ENCODE results near the gene TMEM26. TPM values are rescaled to one million over a fixed set of nuclear protein-coding genes. Genes with fewer than 3 reads are reported as not detected.

Gene TMEM26
- total and polyA plus RNA-seq, 2 of the 8 experiments (the other 6 are each of a cell fraction or from before 2014, with no cell fraction given), result 1.6 to 2.8 TPM

- TF ChIP-seq RAD21 (IDR thresholded peaks at IDR 0.05 in 1 of 2, conservative IDR thresholded peaks at IDR 0.05 in 1 of 2; ENCODE audit: low read depth in 2 of 2, low read length in 2 of 2) (no peak), POU5F1 (IDR thresholded peaks at IDR 0.05; ENCODE audit: low read depth, low read length) (no peak), RBBP5 (IDR thresholded peaks at IDR 0.05; ENCODE audit: borderline replicate concordance, low read depth, low read length) (no peak)
These were observed 53.8 kb downstream of the TMEM26 start (continued) for GRCh38 chr10:61399406-61399805.
